GM18951 (cell line): ENCODE measurements around the gene TRIM59.
"Not testable (repeated sequence)": the region's sequence is repeated elsewhere in the genome, so short reads cannot be mapped to it uniquely, and the experiment has no call there.

Experiments
- POLR2A ChIP-seq: IDR thresholded peaks from 4 replicates; pipeline ENCODE4 v1.6.1; 2011; ENCODE audit warnings: mild to moderate bottlenecking; ENCODE audit not compliant: insufficient read length, insufficient read depth; ENCODE audit errors: extremely low read depth
- in situ Hi-C: fragments of 300-500 bp; cut with MboI; formaldehyde crosslinking; loops from one replicate; pipeline ENCODE4 v1.12.0; 2022; ENCODE audit warnings: low sequenced_read_pairs, mixed read lengths, inconsistent platforms; ENCODE audit not compliant: unreplicated experiment

Gene TRIM59

GRCh38 chr3:160472344-160472743, 22.8 kb upstream of the TRIM59 start:
- in situ Hi-C loops, result no loop called here
- no peak for TF ChIP-seq POLR2A

- TF ChIP-seq POLR2A, result no peak
- in situ Hi-C loops, result no loop called here
These were observed 22.3 kb upstream of the TRIM59 start for GRCh38 chr3:160471892-160472291.

- in situ Hi-C loops, result no loop called here
- TF ChIP-seq POLR2A, result no peak
These were observed 20.6 kb upstream of the TRIM59 start for GRCh38 chr3:160470181-160470580.

- TF ChIP-seq POLR2A, result no peak
- in situ Hi-C loops, result no loop called here
These were observed 15.4 kb upstream of the TRIM59 start for GRCh38 chr3:160464971-160465370.

GRCh38 chr3:160464321-160464720, 14.7 kb upstream of the TRIM59 start:
- TF ChIP-seq POLR2A, result no peak
- in situ Hi-C loops, result no loop called here

- no peak for TF ChIP-seq POLR2A
- in situ Hi-C loops, result no loop called here
These were observed 10.4 kb upstream of the TRIM59 start for GRCh38 chr3:160460033-160460432.

- in situ Hi-C loops, result no loop called here
- no peak for TF ChIP-seq POLR2A
These were observed 9.9 kb upstream of the TRIM59 start for GRCh38 chr3:160459450-160459970.

GRCh38 chr3:160458151-160458550, 8.6 kb upstream of the TRIM59 start:
- no peak for TF ChIP-seq POLR2A
- in situ Hi-C loops, result no loop called here

- TF ChIP-seq POLR2A, result no peak
- in situ Hi-C loops, result no loop called here
These were observed 6.3 kb upstream of the TRIM59 start for GRCh38 chr3:160455846-160456245.

- in situ Hi-C loops, result no loop called here
- no peak for TF ChIP-seq POLR2A
These were observed 5.4 kb upstream of the TRIM59 start for GRCh38 chr3:160454995-160455394.

- in situ Hi-C loops, result not testable (repeated sequence)
These were observed 2.7 kb upstream of the TRIM59 start for GRCh38 chr3:160452251-160452650.

- TF ChIP-seq POLR2A, result no peak
- in situ Hi-C loops, result no loop called here
These were observed 2.0 kb upstream of the TRIM59 start for GRCh38 chr3:160451602-160452001.

- in situ Hi-C loops, result no loop called here
- TF ChIP-seq POLR2A, result no peak
These were observed 1.3 kb upstream of the TRIM59 start for GRCh38 chr3:160450846-160451245.

GRCh38 chr3:160448845-160449635, 546 bp downstream of the TRIM59 start:
- no peak for TF ChIP-seq POLR2A
- in situ Hi-C loops, result no loop called here
